Glomerular visceral epithelial cell (primary cell): Measurements from ENCODE around the gene EEF1A2.

Experiments used
- DNase-seq: peaks from one replicate; pipeline ENCODE4 v3.0.0-alpha.2; 2016; ENCODE audit errors: extremely low spot score

The EEF1A2 gene

GRCh38 chr20:63452821-63453523 lies 45.9 kb downstream of the EEF1A2 start:
- no peak for DNase-seq

- DNase-seq = no peak
These were observed 46.5 kb downstream of the EEF1A2 start for GRCh38 chr20:63452341-63452740.

GRCh38 chr20:63451821-63452220 lies 47.1 kb downstream of the EEF1A2 start:
- no peak for DNase-seq

GRCh38 chr20:63449796-63450730 lies 48.8 kb downstream of the EEF1A2 start:
- no peak for DNase-seq

GRCh38 chr20:63449025-63449424 lies 49.9 kb downstream of the EEF1A2 start:
- no peak for DNase-seq

- DNase-seq = no peak
These were observed 50.9 kb downstream of the EEF1A2 start for GRCh38 chr20:63448031-63448430.

- DNase-seq = no peak
These were observed 51.6 kb downstream of the EEF1A2 start for GRCh38 chr20:63447320-63447719.

- no peak for DNase-seq
These were observed 52.5 kb downstream of the EEF1A2 start for GRCh38 chr20:63446216-63447024.

GRCh38 chr20:63445075-63445734 lies 53.7 kb downstream of the EEF1A2 start:
- DNase-seq = no peak

GRCh38 chr20:63444548-63444947 lies 54.3 kb downstream of the EEF1A2 start:
- DNase-seq = no peak

- DNase-seq = no peak
These were observed 55.1 kb downstream of the EEF1A2 start for GRCh38 chr20:63443606-63444395.

- peak; percentile 33 for DNase-seq
These were observed 56.8 kb downstream of the EEF1A2 start for GRCh38 chr20:63442100-63442493.

GRCh38 chr20:63441136-63442099 lies 57.5 kb downstream of the EEF1A2 start:
- DNase-seq = no peak

GRCh38 chr20:63440366-63440955 lies 58.4 kb downstream of the EEF1A2 start:
- DNase-seq = no peak

GRCh38 chr20:63439866-63440265 lies 59.0 kb downstream of the EEF1A2 start:
- no peak for DNase-seq

GRCh38 chr20:63438121-63438520 lies 60.8 kb downstream of the EEF1A2 start:
- no peak for DNase-seq
